Measurements from ENCODE around the gene MIB2.
"Not testable (repeated sequence)": the region's sequence is repeated elsewhere in the genome, so short reads cannot be mapped to it uniquely, and the experiment has no call there.

The MIB2 gene

DNA sequence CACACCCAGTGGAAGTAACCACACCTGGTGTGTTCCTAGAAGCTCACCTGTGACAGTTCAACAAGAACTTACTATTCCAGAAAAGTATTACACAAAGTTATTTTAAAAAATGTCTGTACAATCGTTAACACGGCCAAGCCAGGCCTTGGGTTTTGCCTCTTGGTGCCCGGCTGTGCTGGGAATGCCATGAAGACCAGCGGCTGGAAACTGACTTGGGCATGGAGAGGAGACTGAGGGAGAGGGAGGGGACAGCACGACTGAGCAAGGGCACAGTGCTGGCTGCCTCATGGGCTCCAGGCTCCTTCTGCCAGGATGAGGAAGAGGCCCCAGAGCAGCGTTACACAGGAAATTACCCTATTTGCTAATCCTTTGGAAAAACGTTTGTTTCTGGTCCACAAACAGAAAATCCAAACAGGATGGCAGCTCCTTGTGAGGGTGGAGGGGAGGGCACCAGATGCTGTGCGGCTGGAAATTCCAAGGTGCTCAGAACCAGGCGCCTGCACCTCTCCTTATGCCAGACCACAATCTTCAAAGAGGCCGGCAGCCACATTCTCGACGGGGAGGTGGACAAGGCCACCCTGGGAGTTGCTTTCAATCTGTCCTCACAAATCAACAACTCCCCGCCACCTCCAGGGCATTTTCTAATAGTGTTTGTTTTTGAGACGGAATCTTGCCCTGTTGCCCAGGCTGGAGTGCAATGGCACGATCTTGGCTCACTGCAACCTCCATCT lies 47.7 kb downstream of the MIB2 start:
- not testable (repeated sequence) for DNase-seq

DNA sequence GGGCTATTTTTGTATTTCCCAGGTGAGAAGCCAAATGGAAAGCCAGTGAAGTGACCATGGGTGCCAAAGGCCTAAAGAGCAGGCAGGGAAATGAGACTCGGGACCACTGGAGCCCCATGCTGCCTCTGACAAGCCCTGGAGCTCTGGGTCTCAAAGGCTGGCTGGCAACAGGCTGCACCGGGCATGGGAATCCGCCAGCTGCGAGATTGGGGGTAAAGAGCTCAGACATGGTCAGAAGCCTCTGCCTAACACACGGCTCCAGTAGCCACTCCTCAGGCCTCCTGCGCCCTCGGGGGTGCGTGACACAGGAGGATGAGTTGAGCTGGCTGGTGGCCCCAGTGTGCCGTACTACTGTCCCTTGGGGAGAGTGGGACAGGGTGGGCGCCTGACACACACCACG lies 49.0 kb downstream of the MIB2 start:
- DNase-seq: not testable (repeated sequence)

DNA sequence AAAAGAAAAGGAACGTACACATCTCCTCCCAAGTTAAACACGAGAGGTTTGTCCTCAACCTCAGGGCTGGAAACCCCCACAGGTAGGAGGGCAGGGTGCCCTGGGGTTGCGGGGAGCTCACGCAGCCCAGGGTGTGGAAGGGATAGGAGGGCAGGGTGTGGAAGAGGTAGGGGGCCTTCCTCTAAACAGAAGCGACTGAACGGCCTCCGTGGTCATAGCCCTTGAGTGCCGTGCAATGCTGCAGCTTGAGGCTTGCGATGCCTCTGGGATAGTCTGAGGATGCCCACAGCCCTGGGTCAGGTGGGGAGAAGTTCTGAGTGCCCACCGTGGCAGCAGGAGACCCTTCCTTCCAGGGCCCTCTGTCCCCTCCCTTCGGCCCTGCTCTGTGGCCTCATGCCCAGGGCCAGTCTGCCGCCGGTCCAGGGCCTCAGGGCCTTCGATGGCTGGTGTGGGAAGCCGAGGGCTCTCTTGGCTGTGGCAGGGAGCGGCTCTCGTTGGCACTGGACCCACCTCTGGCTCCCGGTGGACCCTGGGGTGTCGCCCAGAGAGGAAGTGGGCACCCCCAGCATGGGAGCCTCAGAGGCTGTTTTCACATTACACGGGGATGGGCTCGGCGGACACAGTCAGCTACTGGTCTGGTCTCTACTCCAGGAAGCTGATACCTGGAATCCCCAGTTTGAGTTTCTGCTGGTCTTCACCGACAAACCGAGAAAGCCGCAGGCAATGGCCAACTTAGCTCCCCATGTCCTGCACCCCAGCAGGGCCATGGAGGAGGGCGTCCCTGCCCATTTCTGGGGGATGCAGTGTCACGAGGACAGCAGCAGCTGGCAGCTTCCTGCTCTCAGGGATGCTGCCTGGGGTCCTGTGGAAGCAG lies 49.9 kb downstream of the MIB2 start:
- no peak for DNase-seq

DNA sequence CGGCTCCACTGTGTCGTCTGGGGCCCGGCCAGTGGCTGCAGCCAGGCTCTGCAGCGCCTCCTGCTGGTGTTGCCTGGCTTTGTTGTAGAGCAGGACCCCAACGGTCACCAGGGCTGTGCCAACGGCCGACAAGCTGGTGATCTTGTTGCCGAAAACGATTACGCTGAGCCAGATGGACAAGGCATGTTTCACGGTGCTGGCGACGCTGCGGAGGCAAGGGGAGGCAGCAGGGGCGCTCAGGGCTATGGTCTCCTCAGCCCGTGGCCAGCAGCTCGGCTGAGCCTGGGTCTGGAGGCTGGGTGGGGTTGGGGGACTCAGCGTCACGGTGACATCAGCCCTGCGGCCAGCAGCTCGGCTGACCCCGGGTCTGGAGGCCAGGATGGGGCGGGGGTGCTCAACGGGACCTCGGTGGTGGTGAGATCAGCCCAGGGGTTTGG lies 50.5 kb downstream of the MIB2 start:
- no peak for DNase-seq

DNA sequence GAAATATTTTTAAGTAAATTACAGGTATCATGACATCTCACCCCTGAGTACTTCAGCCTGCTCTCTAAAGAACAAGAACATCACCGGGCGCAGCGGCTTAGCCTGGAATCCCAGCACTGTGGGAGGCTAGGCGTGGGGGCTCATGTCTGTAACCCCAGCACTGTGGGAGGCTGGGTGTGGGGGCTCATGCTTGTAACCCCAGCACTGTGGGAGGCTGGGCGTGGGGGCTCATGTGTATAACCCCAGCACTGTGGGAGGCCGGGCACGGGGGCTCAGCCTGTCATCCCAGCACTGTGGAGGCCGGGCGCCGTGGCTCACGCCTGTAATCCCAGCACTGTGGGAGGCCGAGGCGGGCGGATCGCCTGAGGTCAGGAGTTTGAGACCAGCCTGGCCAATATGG lies 51.2 kb downstream of the MIB2 start:
- no peak for DNase-seq

DNA sequence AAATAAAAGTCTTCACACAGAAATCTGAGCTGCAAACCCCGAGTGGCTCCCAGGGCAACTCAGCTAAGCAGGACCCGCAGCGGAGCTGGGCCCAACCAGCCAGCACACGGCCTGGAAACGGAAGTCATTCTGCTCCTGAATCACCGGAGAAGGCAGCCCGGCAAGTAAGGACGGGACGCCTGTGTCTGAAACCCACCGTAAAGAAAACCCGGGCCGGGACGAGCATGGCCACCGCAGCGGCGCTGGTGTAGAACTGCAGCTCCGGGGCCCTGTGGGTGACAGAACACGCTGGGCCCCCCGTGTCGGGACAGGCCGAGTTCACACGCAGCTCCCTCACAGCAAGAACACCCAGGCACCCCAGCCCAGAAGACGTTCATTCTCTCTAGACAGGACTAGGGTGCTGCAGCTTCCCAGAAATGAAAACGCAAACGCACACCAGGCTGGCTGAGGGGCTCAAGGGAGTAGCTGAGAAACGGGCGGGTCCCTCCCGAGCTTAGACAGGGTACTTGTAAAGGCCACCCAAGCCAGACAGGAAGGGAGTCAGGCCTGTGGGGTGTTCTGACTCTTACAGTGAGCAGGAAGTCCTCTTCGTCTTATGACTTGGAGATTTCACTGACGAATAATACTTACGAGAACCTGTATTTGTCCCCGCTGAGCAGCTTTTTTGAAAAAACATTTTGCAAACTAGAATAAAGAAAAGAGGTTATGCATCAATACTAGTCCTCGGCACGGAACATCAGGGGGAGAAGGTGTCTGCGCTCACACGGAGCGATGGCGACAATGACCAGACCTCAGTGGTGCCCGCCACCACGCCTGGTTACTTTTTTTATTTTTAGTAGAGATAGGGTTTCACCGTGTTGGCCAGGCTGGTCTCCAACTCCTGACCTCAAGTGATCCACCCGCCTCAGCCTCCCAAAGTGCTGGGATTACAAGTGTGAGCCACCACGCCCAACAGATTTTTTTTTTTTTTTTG lies 54.5 kb downstream of the MIB2 start:
- DNase-seq: no peak

DNA sequence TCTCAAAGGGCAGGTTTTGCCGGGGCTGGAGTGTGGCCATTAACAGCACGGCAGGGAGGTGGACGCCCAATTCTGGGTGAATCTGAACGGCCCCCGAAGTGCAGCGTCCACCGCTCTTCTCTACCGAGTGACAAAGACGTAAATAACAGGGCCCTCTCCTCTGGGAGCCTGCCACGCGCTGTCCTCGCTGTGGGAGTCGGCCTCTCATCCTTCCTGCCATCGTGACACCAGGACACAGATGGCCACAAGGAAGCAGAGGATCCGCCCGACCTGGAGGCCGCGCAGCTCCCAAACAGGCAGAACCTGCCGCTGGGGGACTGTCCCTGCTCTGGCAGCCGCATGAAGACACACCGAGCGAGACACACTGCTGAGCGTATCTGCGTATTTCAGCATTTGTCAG lies 55.6 kb downstream of the MIB2 start:
- DNase-seq: no peak

DNA sequence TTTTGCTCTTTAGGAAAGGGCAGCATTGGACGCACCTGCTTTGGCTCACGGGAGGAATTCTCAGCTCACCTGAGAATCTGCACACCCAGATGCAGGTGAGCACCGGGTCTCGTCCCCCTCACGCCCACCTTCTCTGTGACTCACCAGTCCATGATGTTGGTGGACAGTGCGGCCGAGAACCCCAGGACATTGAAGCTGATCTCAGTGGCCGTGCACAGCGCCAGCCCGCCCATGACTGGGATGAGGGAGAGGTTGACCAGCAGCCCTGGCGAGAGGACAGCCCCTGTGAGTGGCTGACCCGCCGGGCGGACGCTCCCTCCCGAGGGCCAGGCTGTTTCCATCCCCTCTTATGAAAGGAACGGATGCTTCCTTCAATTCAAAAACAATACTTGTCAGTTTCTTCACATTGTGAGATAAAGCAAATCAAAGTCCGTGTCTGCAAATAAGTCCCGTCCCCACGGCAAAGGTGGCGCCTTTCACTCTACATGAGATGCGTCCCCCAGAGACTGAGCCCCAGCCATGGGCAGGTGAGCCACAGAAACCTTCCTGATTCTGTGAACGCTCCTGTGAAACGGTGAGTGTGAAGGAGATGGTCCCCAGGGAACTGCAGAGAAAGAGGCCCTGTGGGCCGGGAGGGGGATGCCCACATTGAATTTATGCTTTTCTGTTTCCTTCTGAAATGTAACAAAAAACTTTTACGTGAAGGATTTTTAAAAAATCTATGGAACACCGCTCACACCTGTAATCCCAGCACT lies 56.2 kb downstream of the MIB2 start:
- DNase-seq: no peak

DNA sequence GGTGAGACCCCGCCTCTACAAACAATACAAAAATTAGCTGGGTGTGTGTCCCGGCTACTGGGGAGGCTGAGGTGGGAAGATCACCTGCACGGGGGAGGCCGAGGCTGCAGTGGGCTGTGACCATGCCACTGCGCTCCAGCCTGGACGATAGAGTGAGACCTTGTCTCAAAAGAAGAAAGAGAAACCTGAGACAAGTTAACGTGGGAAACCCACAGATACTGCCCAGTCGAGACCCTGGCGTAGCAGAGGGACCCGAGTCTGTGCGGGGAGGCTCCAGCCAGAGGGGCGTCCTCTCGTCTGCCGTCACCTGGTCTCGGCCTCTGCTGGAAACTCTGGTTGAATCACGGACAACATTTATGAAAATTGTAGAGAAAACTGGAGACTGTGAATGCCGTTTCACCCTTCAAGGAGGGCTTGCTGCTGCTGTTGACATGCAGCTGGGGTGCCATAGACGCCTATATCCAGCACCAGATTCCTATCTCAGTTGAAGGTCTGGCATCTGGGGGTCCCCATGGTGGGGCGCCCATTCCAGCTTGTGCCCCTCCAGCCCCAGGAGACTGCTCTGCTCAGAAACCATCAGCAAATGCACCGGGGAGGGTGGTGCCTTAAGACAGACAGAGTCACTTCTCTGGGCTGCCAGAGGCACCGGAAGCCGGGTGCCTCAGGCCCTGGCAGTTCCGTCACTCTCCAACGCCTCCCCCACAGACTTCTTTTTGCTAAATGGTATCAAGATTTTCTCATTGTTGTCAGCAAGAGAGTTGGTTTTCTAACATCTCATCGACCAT lies 57.1 kb downstream of the MIB2 start:
- no peak for DNase-seq

DNA sequence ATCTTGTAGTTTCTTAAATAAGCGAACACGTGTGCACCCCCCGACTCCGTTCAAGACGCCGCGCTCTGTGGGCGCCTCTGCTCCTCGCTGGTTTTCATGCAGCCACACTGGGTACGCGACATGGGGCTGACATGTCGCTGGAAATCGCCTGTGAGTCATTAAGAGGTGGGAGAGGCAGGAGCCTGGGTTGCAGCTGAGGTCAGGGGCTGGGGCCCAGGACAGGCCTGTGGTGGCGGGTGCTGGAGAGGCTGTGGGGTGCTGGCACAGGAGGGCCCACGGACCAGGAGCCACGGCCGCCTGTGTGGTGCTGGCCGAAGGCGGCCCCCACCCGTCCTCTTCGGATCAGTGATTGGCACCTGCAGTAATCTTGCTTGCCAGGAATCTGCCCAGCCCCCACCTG lies 59.5 kb downstream of the MIB2 start:
- DNase-seq: not testable (repeated sequence)

DNA sequence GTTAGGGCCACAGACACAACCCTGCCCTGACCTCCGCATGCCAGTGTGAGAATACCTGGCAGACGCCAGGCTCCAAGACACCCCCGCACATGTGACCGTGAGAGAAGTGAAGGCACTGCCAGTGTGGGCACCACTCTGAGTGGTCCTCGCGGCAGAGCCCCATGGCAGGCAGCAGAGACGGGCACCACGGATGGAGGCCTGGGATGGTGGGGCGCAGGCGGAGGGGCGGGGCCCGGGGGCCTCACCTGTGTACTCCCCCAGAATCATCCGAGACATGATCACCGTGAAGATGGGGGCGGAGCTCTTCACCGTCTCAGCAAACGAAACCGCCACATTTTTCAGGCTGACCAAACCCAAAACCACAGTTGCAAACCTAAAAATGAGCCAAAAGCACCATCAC lies 59.9 kb downstream of the MIB2 start:
- not testable (repeated sequence) for DNase-seq

DNA sequence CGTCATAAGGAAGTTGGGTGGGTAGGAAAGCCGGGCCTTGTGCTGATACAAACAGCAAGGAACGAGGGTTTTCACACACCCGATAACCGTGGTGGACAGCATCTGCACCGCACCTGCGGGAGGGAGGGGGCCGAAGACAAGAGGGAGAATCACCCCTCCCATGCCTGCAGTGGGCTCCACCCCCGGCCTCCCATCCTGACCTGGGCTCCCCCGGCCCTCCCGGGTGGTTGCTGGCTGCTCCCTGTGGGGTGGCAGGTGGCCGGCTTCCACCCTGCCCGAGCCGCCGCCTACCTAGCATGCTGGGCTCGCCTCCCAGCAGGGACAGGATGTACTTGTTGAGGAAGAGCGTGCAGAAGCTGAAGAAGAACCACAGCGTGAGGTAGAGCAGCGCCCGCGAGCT lies 60.8 kb downstream of the MIB2 start:
- DNase-seq: not testable (repeated sequence)

DNA sequence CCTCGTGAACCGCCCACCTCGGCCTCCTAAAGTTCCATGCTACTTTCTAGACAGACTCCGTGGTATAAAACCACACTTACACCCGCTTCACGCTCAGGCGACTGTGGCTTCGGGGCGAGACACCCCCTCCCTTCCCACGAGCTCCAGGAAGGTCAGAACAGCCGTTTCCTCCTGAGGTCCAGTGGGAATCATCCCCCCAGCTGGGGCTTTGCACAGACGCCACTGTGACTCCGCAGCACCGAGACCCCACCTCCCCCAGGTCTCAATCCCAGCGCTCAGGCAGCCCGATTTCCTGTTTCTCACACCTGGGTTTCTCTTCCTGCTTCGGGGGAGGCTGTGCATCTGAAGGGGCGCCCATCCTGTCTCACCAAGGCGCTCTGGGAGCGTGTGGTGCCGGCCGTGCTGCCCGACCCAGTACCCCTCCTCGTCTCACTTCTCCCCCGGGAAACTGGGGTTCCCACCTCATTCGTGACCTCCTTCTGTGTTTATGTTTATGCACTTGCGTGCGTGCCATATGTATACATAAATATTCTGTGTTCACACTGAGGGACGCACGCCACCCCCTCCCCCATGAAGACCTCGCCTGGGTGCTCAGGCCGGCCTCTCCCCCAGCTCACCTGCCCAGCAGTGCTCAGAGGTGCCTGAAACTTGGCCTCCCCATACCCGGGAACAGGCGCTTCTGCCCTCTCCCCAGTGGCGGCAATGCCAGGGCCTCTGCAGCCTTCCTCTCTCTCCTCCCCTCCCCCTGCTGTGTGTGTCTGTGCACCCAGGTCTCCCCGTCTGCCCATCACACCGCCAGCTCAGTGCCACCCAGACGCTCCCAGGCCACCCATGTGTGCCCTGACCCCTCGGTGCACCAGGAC lies 62.6 kb downstream of the MIB2 start:
- no peak for DNase-seq

DNA sequence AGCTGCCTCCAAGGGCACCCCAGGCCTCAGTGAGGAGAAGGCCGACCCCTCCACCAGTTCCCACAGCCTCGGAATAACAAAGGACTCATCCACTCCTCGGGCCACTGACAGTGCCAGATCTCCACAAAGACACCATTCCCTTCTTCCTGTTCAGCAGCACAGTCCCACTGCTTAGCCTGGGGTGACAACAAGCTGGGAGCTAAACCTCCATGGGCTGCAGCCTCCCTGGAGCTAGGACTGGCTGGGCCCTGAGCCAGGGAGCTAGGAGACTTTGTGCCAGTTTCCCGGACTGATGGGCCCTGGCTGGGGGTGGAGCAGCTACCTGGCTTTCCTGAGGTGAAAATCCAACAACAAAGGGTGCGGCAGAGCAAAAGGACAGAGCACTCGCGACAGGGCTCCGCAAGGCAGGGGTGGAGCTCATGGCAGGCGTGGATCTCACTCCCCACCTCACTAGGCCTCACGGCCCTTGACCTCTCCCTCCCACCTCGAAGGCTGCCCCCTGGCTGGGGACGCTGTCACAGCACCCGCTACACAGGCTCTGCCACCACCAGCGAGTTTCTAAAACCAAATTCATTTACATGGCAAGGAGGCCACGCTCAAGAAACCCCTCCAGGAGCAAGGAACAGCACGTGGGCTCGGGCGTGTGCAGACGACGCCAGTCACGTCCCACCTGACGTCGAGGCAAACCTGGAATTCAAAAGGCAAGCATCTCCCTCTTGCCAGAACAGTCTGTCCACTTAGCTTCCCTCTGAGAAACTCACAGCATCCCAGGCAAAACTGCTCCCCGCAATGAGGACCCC lies 63.5 kb downstream of the MIB2 start:
- no peak for DNase-seq

Measured in NCI-H2227 treated with DMSO at 0.1 percent for 48 hours (cell line).